ENCODE data around the gene CDKN3.

GRCh38 chr14:54451961-54452360 lies 55.2 kb downstream of the CDKN3 start:
- TF ChIP-seq, protein P1, sequence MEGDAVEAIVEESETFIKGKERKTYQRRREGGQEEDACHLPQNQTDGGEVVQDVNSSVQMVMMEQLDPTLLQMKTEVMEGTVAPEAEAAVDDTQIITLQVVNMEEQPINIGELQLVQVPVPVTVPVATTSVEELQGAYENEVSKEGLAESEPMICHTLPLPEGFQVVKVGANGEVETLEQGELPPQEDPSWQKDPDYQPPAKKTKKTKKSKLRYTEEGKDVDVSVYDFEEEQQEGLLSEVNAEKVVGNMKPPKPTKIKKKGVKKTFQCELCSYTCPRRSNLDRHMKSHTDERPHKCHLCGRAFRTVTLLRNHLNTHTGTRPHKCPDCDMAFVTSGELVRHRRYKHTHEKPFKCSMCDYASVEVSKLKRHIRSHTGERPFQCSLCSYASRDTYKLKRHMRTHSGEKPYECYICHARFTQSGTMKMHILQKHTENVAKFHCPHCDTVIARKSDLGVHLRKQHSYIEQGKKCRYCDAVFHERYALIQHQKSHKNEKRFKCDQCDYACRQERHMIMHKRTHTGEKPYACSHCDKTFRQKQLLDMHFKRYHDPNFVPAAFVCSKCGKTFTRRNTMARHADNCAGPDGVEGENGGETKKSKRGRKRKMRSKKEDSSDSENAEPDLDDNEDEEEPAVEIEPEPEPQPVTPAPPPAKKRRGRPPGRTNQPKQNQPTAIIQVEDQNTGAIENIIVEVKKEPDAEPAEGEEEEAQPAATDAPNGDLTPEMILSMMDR (IDR thresholded peaks at IDR 0.05): no peak
- no peak for TF ChIP-seq POLR2AphosphoS5 (IDR thresholded peaks at IDR 0.05)
